Esophagus mucosa (tissue), 1 donor: ENCODE data around the gene SPATA4. TPM values are rescaled to one million over a fixed set of nuclear protein-coding genes. Genes with fewer than 3 reads are reported as not detected.

ENCODE experiments used
- ATAC-seq: fragments of 200-7000 bp; cut with Tn5 transposase; one replicate; pipeline ENCODE4 v1.9.1; 2020
- total RNA-seq: library from RNA; stranded (reverse); gene quantifications from one replicate; pipeline ENCODE4 v1.2.4, GENCODE V29; 2023
- donor health status: DM: yes; HTN: yes; CAD: no.

SPATA4 gene
- total RNA-seq, 1 donor from 2014 or later: not detected

GRCh38 chr4:176189891-176190795 lies 5.2 kb downstream of the SPATA4 start:
- ATAC-seq: no peak

- no peak for ATAC-seq
These were observed 6.7 kb downstream of the SPATA4 start for GRCh38 chr4:176188654-176189053.

- no peak for ATAC-seq
These were observed 7.8 kb downstream of the SPATA4 start for GRCh38 chr4:176187624-176188023.

DNA sequence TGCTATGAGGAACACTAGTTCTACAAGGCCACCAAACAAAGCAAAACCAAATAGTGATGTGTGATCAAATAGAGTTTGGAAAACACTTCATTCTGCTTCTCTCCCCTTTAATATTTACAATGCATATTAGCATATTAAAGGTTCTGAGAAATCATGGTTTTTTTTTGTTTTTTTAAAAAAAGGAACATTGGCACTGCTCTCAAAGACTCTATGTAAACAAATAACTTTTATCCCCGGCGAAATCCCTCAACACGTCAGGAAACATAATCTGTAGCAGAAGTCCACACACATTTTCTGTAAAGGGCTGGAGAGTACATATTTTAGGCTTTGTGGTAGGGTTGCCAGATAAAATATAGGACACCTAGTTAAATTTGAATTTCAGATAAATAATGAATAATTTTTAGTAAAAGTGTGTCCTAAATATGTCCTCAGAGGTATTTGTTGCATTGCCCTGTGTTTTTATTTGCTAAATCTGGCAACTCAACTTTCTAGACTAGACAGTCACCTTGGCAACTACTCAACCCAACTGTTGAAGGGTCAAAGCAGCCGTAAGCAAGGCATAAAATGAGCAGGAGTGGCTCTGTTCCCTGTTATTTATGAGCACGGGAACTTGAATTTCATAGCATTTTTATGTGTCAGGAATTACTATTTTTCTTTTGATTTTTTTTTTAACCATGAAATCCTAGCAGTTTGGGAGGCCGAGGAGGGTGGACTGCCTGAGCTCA lies 8.6 kb downstream of the SPATA4 start:
- no peak for ATAC-seq

DNA sequence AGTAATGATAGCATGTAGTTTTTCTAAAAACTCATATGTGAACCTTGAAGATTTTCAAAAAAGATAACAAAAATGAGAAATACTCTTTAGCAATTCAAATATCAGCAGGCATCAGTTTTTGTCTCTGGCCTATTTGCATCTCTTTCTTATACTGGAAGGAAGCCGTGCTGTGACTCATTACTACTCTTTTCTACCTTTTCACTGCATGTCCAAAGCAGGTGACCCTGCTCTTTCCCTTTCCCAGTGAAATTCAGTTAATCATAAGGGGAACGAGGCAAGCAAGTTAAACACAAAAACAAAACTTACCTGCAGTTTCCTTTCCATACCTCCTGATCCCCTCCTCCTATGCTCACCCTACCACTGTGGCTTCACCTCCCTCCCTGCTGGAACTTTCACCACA lies 9.3 kb downstream of the SPATA4 start:
- no peak for ATAC-seq

DNA sequence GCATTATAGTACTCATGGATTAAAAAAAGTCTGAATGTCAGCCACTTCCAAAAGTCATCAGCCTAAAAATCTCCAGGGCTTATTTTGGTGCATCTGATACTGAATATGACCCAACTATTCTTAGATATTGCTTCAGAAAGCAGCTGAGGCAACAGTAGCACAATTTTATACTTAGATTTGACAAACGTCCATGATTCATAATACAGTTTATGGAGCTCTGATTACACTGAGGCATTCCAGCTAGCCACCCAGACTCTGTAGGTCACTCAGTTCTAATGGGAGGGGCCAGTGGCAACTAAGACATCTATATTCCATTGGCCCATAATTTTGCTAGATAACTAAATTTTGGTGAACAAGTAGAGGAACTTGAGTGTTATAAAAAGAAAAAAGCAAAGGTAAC lies 10.3 kb downstream of the SPATA4 start:
- no peak for ATAC-seq

GRCh38 chr4:176163041-176163440 lies 32.3 kb downstream of the SPATA4 start:
- ATAC-seq: no peak

DNA sequence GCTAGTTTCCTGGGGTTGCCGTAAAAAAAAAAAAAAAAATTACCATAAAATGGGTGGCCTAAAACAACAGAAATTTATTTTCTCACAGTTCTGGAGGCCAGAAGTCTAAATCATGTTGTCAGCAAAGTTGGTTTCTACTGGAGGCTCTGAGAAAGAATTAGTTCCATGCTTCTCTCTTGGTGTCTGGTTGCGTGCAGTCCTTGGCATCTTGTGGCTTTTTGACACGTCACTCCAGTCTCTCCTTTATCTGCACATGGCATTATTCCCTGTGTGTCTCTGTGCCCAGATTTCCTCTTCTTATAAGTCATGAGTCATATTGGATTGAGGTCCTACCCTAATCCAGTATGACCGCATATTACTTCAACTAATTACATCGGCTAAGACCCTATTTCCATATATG lies 38.7 kb downstream of the SPATA4 start:
- no peak for ATAC-seq

- ATAC-seq: no peak
These were observed 42.3 kb downstream of the SPATA4 start for GRCh38 chr4:176153124-176153523.

GRCh38 chr4:176150704-176151103 lies 44.7 kb downstream of the SPATA4 start:
- ATAC-seq: no peak

DNA sequence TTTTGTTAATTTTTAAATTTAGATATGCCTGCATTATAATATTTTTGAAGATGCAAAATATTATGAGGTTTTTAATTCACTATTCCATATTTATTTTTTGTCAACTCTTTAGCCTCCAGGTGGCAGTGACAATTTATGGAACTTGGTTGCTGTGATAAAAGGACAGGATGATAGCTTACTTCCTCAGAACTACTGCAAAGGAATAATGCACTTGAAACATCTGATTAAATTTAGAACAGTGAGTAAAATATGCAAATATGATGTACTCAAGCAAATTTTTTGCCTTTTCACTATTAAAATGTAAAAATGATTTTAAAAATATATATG lies 45.1 kb downstream of the SPATA4 start:
- no peak for ATAC-seq

DNA sequence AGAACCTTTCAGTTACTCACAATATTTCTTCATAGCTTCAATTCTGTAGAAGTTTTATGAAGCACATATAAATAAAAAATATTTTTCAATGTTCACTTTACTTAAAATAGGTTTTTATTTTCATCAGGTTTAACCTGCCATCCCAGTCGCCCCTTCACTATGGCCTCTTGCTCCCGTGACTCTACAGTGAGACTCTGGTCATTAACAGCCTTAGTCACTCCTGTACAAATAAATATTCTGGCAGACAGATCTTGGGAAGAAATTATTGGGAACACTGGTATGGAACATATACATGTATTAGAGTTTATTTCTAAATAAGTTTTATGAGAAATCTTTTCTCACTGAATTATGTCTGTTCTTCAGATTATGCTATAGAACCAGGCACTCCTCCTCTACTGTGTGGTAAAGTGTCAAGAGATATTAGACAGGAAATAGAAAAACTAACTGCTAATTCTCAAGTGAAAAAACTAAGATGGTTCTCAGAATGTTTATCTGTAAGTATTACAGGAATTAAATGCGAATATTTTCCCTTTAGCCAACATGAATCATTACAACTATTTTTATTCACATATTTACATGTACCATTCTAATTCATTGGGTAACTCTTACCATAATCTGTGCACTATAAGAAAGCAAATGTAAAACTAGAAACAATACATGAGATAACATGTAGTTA lies 45.6 kb downstream of the SPATA4 start:
- no peak for ATAC-seq

- no peak for ATAC-seq
These were observed 53.1 kb downstream of the SPATA4 start for GRCh38 chr4:176142253-176142652.

DNA sequence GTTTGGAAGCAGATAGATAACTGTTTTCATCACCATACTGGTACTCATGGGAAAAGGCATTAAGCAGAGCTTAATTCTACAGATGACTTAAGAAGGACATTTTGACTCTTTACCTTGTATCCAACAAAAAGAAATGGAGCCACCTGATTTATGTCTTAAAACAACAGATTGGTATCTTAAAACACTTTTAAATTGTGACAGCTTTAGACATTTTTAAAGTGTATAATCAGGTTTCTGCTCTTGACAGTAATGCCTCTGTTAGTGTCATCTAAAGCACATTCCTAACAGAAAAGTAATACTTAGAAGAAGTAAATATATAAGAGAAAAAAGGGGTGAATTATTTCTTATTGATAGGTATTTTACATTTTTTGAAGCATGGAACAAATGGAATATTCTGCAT lies 55.9 kb downstream of the SPATA4 start:
- ATAC-seq: no peak

- no peak for ATAC-seq
These were observed 57.8 kb downstream of the SPATA4 start for GRCh38 chr4:176137631-176138030.

DNA sequence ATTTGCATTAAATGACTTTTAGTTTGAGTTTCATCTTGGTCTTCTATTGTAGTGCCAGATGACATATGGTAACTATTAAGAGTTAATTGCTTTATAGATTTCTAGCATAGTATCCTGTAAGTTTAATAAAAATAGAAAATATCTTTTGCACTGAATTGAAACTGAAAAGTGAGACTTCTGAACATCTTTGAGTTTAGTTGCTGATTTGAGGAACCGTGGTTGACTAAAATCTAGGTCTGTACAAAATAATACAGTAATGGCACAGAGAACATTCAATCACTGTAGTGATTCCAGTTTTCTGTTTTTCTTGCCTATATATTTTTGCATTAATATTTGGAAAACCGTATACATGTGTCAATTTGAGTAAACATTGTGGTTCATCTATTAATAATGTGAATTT lies 60.7 kb downstream of the SPATA4 start:
- no peak for ATAC-seq

Other genes starting within 250 kb of the SPATA4 start
- gene WDR17, start 129.7 kb downstream of the SPATA4 start, total RNA-seq: 0.48 TPM
- gene ASB5, start 73.6 kb upstream of the SPATA4 start, total RNA-seq: 0.16 TPM
- 61.5 TPM for gene SPCS3, start 124.4 kb upstream of the SPATA4 start, total RNA-seq